NCI-H748 (cell line): ENCODE data around the gene ZBTB43.
"Not testable (repeated sequence)": the region's sequence is repeated elsewhere in the genome, so short reads cannot be mapped to it uniquely, and the experiment has no call there.

Source experiments
- DNase-seq: peaks from one replicate; lab custom pipeline; 2025; ENCODE audit not compliant: unreplicated experiment; lab: John Stamatoyannopoulos, UW

The ZBTB43 gene, protein sequence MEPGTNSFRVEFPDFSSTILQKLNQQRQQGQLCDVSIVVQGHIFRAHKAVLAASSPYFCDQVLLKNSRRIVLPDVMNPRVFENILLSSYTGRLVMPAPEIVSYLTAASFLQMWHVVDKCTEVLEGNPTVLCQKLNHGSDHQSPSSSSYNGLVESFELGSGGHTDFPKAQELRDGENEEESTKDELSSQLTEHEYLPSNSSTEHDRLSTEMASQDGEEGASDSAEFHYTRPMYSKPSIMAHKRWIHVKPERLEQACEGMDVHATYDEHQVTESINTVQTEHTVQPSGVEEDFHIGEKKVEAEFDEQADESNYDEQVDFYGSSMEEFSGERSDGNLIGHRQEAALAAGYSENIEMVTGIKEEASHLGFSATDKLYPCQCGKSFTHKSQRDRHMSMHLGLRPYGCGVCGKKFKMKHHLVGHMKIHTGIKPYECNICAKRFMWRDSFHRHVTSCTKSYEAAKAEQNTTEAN

GRCh38 chr9:126804696-126805553 is at the start of gene ZBTB43:
Gene ZBTB43, plus strand, starts transcription at chr9:126805040. Its CDS starts 27,470 bp downstream, at chr9:126832510.
- DNase-seq, result peak; percentile 95

GRCh38 chr9:126755317-126755875 is 49.4 kb upstream of the ZBTB43 start:
- no peak for DNase-seq

- no peak for DNase-seq
Measured at GRCh38 chr9:126756238-126756637, 48.6 kb upstream of the ZBTB43 start.

DNA sequence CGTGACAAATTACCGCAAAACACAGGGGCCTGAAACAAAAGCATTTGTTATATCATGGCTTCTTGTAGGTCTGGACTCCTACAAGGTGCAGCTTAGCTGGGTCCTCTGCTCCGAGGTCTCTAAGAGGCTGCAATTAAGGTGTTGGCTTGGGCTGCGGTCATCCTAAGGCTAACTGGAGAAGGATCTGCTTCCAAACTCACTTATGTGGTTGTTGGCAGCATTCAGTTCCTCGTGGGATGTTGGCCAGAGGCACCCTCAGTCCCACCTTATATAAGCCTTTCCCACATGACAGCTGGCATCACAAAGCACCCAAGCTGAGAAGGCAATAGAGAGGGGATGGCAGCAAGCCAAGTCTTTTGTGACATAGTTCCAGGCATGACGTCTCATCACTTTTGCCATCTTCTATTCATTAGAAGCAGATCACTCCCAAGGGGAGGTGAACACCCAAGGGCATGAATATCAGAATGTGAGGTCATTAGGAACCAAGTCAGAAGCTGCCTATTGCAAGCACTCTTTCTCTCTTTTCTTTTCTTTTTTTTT is 47.9 kb upstream of the ZBTB43 start:
- DNase-seq, result peak; percentile 90

DNA sequence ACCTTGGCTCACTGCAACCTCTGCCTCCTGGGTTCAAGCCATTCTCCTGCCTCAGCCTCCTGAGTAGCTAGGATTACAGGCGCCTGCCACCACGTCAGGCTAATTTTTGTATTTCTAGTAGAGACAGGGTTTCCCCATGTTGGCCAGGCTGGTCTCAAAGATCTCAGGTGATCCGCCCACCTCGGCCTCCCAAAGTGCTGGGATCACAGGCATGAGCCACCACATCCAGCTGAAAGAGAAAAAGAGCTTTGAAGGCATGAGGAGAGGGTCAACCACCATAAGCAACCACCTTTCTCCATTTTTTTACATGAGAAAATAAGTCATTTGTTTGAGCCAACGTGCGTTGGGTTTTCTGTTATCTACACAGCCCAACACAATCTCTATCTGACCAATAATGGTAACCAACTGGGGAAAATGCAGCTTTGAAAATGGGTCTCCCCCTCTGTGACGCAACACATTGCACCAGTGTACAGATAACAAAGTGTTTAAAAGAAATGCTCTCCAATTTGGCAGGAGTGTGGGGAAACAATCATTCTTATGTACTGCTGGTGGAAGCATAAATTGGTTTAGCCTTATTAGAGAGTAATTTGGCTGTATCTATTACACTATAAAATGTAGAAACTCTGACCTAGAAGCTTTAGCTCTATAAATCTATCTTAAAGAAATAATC is 45.8 kb upstream of the ZBTB43 start:
- no peak for DNase-seq

DNA sequence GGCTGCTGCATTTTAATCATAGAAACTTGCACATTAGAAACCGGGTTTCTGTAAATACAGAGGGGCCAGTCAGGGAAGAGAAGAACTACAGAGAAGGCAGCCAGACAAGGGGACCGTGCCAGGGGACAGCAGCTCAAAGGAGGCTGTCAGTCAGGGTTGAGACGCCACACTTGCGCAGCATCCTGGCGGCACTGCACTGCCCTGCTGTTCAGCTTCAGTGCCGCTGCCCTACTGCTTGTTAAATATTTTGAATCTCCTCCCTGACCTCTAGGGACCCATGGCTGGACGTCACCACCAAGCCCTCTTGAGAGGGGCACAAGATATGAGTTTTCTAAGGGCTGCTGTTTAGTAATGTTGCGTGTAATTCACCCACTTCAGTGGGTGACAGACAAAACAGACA is 43.6 kb upstream of the ZBTB43 start:
- DNase-seq, result no peak

DNA sequence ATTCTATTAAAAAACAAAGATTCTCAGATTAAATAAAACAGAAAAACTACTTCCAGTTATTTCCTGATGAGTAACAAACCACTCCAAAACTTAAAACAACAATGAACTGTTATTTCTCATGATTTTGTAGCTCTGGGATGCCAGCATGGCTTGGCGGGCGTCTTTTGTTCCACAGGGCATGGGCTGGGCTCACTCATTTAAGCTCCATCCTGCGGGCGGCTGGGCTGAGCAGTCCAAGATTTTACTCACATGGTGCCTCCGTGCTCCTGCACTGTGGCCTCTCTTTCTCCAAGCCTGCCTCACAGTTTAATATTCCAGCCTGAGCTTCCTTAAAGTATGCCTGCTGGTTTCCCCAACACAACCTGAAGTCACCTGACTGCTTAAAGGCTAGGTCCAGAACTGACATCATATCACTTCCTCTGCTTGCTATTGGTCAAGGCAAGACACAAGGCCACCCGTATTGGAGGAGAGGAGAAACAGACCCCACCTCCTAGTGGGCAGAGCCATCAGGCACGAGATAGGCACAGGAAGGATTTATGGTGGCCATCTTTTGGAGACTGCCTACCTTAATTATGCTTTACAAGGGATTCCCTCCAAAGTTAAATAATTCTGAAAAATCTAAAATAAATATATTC is 41.6 kb upstream of the ZBTB43 start:
- DNase-seq, result peak; percentile 57

DNA sequence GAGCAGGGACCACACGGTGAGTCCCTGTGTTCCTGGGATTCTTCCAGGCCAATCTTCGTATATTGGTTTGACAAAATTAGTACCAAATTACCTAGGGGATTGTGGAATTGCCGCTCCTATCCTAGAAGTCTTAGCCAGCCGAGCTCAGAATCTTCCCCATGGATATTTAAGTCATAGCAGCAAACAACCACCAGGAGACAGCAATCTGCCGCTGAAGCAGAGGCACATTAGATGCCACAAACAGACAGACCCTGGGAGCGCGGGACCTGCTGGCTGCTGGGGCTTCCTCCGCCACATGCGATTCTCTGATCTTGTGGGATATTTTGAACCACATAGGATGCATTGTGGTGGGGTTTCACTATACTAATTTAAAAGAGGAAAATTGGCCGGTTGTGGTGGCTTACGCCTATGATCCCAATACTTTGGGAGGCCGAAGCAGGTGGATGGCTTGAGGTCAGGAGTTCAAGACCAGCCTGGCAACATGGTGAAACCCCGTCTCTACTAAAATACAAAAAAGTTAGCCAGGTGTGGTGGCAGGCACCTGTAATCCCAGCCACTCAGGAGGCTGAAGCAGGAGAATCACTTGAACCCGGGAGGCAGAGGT is 31.7 kb upstream of the ZBTB43 start:
- DNase-seq, result peak; percentile 28

DNA sequence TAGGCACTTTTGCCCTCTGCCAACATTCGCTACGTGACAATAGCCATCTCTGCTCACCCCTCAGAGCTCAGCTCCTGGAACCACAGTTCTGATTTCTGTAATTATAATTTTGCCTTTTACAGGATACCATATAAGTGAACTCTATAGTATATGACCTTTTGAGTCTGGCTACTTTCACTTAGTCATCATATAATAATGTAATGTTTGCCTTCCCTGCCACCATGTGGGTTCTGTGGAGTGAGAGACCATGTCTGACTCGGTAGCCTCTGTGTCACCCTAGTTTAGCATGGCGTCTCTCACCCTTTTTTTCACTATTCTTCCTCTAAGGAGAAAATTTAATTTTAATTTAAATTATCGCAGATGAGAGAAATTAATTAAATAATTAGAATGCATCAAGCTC is 28.9 kb upstream of the ZBTB43 start:
- no peak for DNase-seq

DNA sequence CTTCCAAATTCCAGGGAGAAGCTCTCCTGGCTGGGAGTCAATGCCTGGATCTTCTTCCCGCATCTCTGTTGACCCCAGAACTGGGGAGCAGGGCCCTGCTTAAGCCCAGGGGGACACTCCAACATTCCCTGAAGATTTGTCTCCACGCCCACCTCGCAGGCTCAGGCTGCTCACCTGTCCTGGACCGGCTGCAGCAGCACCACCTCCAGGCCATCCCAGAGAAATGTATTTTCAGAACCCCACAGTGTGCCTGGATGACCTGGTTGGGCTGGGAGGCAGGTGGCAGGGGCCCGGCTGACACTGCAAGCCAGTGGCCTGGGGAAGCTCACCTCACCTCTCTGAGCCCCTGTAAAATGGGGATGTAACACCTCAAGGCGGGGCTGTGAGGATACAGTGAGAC is 27.1 kb upstream of the ZBTB43 start:
- DNase-seq, result peak; percentile 56

DNA sequence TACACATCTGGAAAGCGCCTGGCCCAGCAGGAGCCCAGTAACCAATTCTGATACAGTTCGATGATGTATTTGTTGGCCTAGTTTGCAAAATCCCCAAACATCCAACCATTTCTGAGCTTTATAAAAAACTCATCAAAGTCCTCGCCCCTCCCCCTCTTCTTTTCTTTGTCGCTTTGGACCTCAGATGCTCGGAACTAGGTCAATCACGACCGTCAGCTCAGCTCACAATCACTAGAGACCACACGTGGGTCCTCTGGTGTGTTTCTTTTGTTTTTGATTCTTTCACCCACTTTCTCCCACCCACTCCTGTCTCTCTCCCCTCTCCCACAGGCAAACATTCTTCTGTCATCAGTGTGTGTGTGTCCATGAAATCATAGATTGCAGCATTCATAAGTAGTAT is 26.7 kb upstream of the ZBTB43 start:
- no peak for DNase-seq

DNA sequence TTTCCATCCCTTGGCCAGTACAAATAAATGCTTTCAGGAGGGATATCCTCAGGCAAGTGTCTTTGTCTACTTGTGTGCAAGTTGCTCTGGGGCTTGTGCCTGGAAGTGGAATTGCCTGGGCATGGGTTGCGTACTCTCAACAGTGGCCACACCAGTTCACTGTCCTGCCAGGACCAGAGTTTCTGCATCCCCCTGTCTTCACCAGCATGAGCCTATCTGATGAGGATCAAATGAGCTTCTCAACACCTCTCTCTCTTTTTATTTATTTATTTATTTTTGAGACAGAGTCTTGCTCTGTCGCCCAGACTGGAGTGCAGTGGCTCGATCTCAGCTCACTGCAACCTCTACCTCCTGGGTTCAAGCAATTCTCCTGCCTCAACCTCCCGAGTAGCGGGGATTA is 26.1 kb upstream of the ZBTB43 start:
- DNase-seq, result not testable (repeated sequence)

DNA sequence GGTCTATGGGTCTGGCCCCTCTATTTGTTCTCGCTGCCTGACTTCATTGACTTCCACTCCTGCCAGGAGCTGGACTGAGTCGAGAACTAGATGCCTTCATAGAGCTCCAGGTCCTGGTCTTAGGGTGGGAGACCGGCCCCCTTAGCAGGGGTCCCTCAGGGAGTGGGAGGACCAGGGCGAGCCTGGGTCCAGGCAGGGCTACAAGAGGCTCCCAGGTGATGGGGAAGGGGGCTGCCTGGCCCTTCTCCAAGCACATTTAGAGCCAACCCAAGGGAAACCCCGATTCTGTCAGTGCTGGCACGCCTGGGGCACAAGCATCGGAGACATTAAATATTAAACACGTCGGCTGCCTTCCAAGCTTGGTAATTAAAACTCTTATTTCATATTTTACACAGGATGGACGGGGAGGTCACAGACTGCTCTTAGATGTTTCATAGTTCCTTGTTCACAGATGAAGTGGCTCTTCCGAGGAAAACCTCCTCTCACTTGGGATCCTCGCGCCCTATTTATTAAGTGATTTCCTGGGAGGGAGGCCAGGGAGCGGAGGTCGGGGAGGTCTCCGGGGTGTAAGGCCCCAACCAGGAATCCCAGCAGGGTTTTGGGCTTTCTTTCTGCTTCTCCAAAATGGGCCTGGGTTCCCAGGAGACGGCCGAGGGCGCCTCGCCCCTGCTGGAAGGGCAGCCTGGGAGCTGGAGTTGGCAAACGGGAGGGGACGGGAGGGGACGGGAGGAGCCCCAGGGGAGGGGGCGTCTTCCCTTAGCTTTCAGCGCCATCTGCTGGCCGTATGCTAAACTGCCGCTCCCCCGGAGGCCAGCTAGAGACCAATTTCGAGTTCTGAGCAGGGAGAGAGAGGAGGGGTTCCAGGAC is 23.4 kb upstream of the ZBTB43 start:
- DNase-seq, result peak; percentile 79

- no peak for DNase-seq
Measured at GRCh38 chr9:126782053-126782388, 22.8 kb upstream of the ZBTB43 start.

- no peak for DNase-seq
Measured at GRCh38 chr9:126783949-126784348, 20.9 kb upstream of the ZBTB43 start.

- no peak for DNase-seq
Measured at GRCh38 chr9:126784401-126784800, 20.4 kb upstream of the ZBTB43 start.

DNA sequence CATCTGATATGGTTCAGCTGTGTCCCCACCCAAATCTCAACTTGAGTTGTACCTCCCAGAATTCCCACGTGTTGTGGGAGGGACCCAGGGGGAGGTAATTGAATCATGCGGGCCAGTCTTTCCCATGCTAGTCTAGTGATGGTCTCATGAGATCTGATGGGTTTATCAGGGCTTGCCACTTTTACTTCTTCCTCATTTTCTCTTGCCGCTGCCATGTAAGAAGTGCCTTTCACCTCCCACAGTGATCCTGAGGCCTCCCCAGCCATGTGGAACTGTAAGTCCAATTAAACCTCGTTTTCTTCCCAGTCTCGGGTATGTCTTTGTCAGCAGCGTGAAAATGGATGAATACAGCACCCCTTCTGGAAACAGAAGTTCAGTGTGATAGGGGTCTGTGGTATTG is 20.0 kb upstream of the ZBTB43 start:
- DNase-seq, result not testable (repeated sequence)

DNA sequence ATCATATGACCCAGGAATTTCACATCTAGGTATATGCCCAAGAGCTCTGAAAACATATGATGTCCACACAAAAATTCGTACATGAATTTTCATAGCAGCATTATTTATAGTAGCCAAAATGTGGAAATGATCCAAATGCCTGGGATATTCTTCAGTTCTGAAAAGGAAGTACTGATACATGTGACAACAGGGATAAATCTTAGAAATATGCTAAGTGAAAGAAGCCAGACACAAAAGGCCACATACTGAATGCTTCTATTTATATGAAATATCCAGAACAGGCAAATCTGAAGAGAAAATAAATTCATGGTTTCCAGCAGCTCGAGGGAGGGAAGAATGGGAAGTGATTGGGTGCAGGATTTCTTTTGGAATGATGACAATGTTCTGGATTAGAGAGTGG is 16.8 kb upstream of the ZBTB43 start:
- no peak for DNase-seq
